GM12892 (cell line): Measurements from ENCODE around the gene ZAP70.

Experiments
- DNase-seq: peaks from one replicate; pipeline ENCODE4 v3.0.0; 2011; ENCODE audit not compliant: insufficient read length
- FAIRE-seq: peaks from 2 replicates; lab custom pipeline; 2011; peaks lifted over from hg19 to GRCh38; lab: Jason Lieb, UNC
- POLR2A ChIP-seq: IDR thresholded peaks from 2 replicates; pipeline ENCODE4 v1.6.1; 2011; ENCODE audit warnings: low read depth, low read length, control low read depth
- POLR2AphosphoS5 ChIP-seq: IDR thresholded peaks from 2 replicates; pipeline ENCODE4 v1.6.1; 2011; ENCODE audit warnings: low read depth, low read length, control low read depth
- TAF1 ChIP-seq: IDR thresholded peaks from 2 replicates; pipeline ENCODE4 v1.6.1; 2011; ENCODE audit warnings: low read depth, mild to moderate bottlenecking, control low read depth, low read length, borderline replicate concordance

The ZAP70 gene

DNA sequence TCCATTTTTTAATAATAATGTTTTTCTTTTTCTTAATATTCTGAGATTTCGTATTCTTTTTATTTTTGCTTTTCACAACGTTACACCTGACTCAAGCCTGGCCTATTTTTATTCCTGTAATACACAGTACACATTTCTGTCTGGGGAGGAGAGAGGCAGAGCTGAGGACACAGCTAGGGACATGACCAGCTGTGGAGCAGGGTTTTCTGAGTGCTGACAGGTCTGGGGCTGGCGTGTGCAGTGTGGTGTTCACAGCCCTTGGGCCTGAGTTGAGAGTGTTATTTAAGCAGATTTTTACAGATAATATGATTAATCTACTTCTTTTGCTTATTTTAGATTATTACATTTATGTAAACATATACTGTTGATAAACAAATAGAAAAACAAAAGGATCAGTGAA is 55.9 kb downstream of the ZAP70 start:
- DNase-seq = no peak
- no peak for FAIRE-seq
- TF ChIP-seq POLR2AphosphoS5 (no peak), TAF1 (no peak), POLR2A (no peak)

DNA sequence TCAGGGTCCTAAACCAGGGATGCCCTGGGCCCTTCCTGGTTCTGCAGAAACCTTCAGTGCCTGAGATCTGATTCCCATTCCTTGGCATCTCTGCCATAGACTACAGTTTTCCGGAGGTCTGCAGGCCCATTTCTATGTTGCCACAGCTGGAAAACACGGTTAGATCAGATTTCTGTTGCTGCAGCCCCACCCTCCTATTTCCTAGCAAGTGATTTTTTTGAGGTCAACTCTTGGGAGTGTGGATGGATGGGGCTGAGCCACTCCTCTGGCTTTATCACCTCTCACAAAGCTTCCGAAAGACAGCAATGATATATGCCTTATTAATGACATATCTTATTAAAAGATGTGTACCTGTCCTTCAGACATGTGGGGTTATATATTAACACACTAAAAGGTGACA is 56.3 kb downstream of the ZAP70 start:
- TF ChIP-seq POLR2A (no peak), POLR2AphosphoS5 (no peak), TAF1 (no peak)
- no peak for FAIRE-seq
- no peak for DNase-seq

DNA sequence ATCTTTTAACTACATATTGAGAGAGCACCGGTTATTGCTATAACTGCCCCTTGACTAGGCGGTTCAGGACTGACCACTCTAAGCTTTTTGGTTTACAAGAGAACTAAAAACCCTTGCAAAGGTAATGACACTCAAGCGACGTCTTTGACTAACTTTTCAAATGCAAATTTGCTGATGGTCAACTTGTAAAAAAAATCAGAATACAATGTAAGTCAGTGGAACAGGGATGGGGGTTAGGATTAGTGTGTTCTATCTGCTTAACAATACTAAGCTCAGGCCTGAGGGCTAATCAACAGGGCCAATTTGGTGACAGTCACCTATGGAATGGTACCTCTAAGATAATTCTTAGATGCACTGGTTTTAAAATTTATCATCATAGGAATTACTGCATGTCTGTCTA is 57.1 kb downstream of the ZAP70 start:
- FAIRE-seq (no peak), DNase-seq (no peak)
- TF ChIP-seq TAF1 = no peak

DNA sequence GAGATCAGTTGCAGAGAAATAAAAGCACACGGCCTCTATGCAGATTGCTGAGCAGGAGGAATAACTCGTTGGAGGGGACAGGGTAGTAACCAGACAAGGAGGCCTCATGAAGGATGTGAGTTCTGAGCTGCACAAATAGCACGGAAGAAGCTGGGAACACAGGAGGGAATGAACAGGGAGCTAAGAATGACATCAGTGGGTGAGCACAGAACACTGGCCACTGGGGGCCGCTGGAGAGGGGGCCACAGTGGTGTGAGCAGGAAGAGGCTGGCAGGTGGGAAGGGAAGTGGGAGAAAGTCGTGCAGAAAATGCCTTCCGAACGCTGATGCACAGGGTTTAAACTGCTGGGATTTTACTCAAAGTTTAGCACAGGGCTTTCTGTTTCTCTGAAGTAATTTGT is 61.0 kb downstream of the ZAP70 start:
- FAIRE-seq (no peak), DNase-seq (no peak)
- TF ChIP-seq TAF1 (no peak), POLR2AphosphoS5 (no peak), POLR2A (no peak)

DNA sequence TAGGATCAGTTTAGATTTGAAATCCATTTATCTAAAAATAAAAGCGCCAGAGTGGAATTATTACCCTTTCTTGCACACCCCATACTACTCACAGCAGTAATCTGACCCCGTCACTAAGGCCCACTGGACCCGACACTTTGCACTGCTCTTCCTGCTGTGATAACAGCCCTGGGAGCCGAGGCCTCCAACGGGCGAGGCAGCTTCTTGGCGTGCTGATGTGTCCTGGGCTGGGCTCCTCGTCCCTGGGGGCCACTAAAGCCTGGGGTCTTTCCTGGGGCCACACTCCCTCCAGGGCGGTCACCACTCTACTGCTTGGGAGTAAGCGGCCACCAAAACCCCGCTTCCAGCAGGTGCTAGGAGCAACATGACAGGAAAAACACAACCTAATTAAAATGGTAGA is 61.7 kb downstream of the ZAP70 start:
- TF ChIP-seq TAF1 = no peak
- no peak for FAIRE-seq
- DNase-seq = no peak

DNA sequence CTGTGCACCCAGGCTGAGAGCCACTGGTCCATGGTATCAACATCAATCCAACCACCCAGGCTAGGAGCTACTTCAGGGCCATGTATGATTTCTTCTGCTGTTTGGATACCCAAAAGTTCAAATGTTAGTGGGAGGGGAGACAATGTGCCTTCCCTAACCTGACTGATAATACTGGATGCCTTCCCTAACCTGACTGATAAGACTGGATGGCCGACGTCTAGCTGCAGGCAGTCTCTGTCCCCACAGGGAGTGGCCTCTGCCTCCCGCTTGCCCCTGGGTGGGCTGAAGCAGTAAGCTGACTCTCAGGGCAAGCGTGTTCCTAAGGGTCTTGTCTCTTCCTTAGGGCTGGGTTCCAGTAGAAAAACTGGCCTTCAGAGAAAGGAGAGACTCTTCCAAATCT is 65.8 kb downstream of the ZAP70 start:
- no peak for FAIRE-seq
- DNase-seq = no peak
- no peak for TF ChIP-seq POLR2A
- no peak for TF ChIP-seq POLR2AphosphoS5
- no peak for TF ChIP-seq TAF1

DNA sequence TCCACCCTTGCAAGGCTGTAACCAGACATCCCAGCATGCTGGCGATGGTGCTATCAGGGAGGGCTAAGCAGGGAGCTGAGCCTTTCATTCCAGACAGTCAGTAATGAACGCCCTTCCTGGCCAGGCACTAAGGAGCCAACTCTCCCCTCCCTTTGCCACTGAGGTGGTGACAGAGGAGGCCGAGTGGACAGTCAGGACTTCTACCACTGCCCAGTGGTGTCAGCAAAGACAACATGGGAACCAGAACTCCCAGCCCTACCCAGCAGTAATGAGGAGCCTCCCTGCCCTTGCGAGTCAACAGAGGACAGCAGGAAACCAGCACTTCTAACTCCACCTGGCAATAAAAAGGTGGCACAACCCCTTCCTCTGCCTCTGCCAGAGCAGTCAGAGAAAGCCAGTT is 68.6 kb downstream of the ZAP70 start:
- no peak for DNase-seq
- no peak for FAIRE-seq
- no peak for TF ChIP-seq TAF1
- TF ChIP-seq POLR2AphosphoS5 = no peak
- no peak for TF ChIP-seq POLR2A

DNA sequence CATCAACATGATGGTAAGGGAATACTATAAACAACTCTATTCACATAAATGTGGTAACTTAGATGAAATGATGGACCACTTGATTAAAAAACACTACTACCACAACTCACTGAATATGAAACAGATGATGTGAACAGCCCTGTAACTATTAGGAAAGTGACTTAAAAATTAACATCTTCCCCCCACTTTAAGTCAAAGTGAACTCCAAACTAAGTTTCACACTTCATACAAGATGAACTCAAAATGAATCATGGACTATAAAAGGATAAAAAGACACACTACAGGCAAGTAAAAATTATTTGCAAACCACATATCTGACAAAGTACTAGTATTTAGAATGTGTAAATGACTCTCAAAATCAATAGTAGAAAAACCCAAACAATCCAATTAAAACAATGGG is 71.6 kb downstream of the ZAP70 start:
- no peak for TF ChIP-seq POLR2A
- no peak for TF ChIP-seq POLR2AphosphoS5
- no peak for TF ChIP-seq TAF1
- DNase-seq = no peak
- no peak for FAIRE-seq

DNA sequence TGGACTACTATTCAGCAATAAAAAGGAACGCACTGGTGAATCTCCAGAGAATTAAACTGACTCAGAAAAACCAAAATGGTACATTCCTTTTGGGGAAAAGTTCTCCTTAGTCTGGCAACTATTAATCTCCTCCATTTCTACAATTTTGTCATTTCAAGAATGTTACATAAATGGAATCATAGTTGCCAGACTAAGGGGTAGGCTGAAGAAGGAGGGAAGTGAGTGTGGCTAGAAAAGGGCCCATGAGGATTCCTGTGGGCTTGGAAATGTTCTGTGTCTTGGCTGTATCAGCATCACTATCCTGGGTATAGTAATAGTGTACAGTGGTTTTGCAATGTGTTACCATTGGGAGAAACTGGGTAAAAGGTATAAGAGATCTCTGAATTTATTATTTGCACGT is 72.4 kb downstream of the ZAP70 start:
- TF ChIP-seq POLR2AphosphoS5 = no peak
- FAIRE-seq = no peak

DNA sequence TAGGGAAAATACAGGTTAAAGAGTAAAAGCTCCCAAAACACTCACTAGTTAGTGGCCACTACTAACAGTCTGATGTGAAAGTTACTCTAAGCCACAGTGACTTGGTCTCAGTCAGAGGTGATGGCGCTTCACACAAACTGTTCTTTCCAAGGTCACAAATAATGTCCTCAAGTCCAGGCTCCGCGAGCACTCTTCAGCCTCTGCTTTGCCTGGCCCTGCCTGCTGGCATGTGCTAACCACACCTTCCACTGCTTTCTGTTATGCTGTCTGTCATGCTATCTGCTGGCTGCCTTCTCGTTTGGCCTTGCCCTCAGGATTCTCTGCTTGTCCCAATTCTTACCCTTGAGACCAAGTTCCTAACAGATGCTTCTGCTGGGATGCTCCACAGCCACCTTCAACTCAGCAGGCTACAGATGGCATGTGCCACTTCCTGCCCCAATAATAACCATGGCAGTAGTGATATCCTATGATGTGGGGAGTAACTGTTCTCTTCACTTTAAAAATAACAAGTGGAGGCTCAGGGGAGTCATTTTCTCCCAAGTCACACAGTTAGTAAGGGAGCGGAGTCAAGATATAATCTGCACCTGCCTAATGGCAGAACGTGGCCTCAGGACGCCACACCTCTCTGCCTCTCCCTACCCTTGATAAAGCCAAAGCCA is 75.7 kb downstream of the ZAP70 start:
- no peak for TF ChIP-seq POLR2AphosphoS5
- TF ChIP-seq TAF1 = no peak
- TF ChIP-seq POLR2A = no peak
- DNase-seq = no peak

More for the DNA sequence above, 72.4 kb downstream of the ZAP70 start:
- no peak for DNase-seq

More for the DNA sequence above, 75.7 kb downstream of the ZAP70 start:
- no peak for FAIRE-seq
